Body of pancreas (tissue), 4 donors: Measurements from ENCODE around the gene DLG1. TPM values are rescaled to one million over a fixed set of nuclear protein-coding genes. Genes with fewer than 3 reads are reported as not detected.

Source experiments
- ATAC-seq: fragments of 150-250 bp; one replicate; pipeline ENCODE4 v1.9.1; 2016
- DNase-seq, 4 donors: peaks; one replicate each; pipeline ENCODE4 v3.0.0-alpha.2; 2019
- H3K27ac ChIP-seq, 4 donors: fragments of 200-600 bp; sonication (generic); 1 replicate in 3 of 4; 2 replicates in 1 of 4; pipeline versions ENCODE4 v1.5.1 to v1.6.1; 2016 to 2019; ENCODE audit warnings: mild to moderate bottlenecking in 1 of 4, mixed read lengths in 1 of 4, moderate library complexity in 1 of 4
- H3K27me3 ChIP-seq, 2 donors: fragments of 200-600 bp; sonication (generic); one replicate each; pipeline ENCODE4 v1.6.0; 2016; ENCODE audit warnings: mild to moderate bottlenecking in 1 of 2
- H3K36me3 ChIP-seq, 2 donors: fragments of 200-600 bp; sonication (generic); replicated peaks in 1 of 2; 2 replicates each; pipeline ENCODE4 v1.5.1; 2016; ENCODE audit warnings: low read depth in 2 of 2; ENCODE audit not compliant: insufficient read depth in 1 of 2
- H3K4me1 ChIP-seq: fragments of 200-600 bp; sonication (generic); one replicate; pipeline ENCODE4 v1.6.0; 2016
- H3K4me3 ChIP-seq, 2 donors: fragments of 200-600 bp; sonication (generic); 1 replicate in 1 of 2; 2 replicates in 1 of 2; pipeline ENCODE4 v1.5.1; 2016 to 2019
- H3K9me3 ChIP-seq, 3 donors: fragments of 200-600 bp; sonication (generic); 1 replicate in 2 of 3; 2 replicates in 1 of 3; pipeline ENCODE4 v1.5.1; 2016
- CTCF ChIP-seq, 7 experiments: fragments of 450-650 bp in 4 of 7; fragments of 200-600 bp in 3 of 7; sonication (generic) in 3 of 7; IDR thresholded peaks; one replicate each; pipeline ENCODE4 v1.5.1; 2016 to 2019; ENCODE audit warnings: antibody characterized with exemption in 7 of 7
- POLR2A ChIP-seq, 3 donors: fragments of 450-650 bp; IDR thresholded peaks; one replicate each; pipeline ENCODE4 v1.6.1; 2016; ENCODE audit warnings: antibody characterized with exemption in 3 of 3, mild to moderate bottlenecking in 2 of 3
- WGBS, 2 donors: methylation state at CpG; one replicate each; pipeline ENCODE4 v1.1.5; 2017; 5-methylcytosine and 5-hydroxymethylcytosine counted together
- intact Hi-C: fragments of 100-400 bp; cut with DNase I; formaldehyde crosslinking; loops from one replicate; pipeline ENCODE4 v1.15.1; 2023
- total RNA-seq, 2 donors: library from RNA; depleted of rRNA; stranded (reverse); fragments of >200 nt; gene quantifications; one replicate each; pipeline ENCODE4 v1.1.0, GENCODE V29; 2016

DLG1 gene
- total RNA-seq, 2 donors from 2014 or later = 45.8 to 48.8 TPM

GRCh38 chr3:197169028-197169427 is 129.4 kb downstream of the DLG1 start:
- 94 to 97% methylated on average over 1 of the region's 1 CpG for WGBS, 2 donors
- Histone ChIP-seq H3K27me3 (no peaks in the 10 kb centered on the region), H3K9me3 (no peaks in the 10 kb centered on the region), H3K27ac (no peak overlapping the region), H3K4me1 (no peaks in the 10 kb centered on the region), H3K4me3 (no peak overlapping the region), H3K36me3 (no peaks in the 10 kb centered on the region)
- TF ChIP-seq POLR2A (IDR thresholded peaks at IDR 0.05) (no peak), CTCF (IDR thresholded peaks at IDR 0.05) (no peak)
- intact Hi-C loops = no loop called here
- ATAC-seq (no peak), DNase-seq (no peak)

GRCh38 chr3:197168606-197169005 is 129.8 kb downstream of the DLG1 start:
- intact Hi-C loops = no loop called here
- Histone ChIP-seq H3K36me3 (no peaks in the 10 kb centered on the region), H3K4me1 (no peaks in the 10 kb centered on the region), H3K9me3 (no peaks in the 10 kb centered on the region), H3K27me3 (no peaks in the 10 kb centered on the region), H3K27ac (no peak overlapping the region), H3K4me3 (no peak overlapping the region)
- 76 to 83% methylated on average over 2 of the region's 2 CpGs for WGBS, 2 donors
- no peak for TF ChIP-seq CTCF (IDR thresholded peaks at IDR 0.05)
- TF ChIP-seq POLR2A (IDR thresholded peaks at IDR 0.05) = no peak
- ATAC-seq (no peak), DNase-seq (no peak)

- no peaks in the 10 kb centered on the region for H3K36me3 ChIP-seq
- TF ChIP-seq CTCF (IDR thresholded peaks at IDR 0.05) (no peak), POLR2A (IDR thresholded peaks at IDR 0.05) (no peak)
- intact Hi-C loops = no loop called here
- no peak overlapping the region for H3K4me3 ChIP-seq
- no peak overlapping the region for H3K27ac ChIP-seq
- no peaks in the 10 kb centered on the region for H3K27me3 ChIP-seq
- no peaks in the 10 kb centered on the region for H3K9me3 ChIP-seq
- ATAC-seq = no peak
- no peaks in the 10 kb centered on the region for H3K4me1 ChIP-seq
- 84 to 89% methylated on average over 4 of the region's 4 CpGs for WGBS, 2 donors
- DNase-seq = no peak
These were observed 130.3 kb downstream of the DLG1 start for GRCh38 chr3:197168063-197168462.

GRCh38 chr3:197167549-197167948 is 130.9 kb downstream of the DLG1 start:
- TF ChIP-seq CTCF (IDR thresholded peaks at IDR 0.05) (no peak), POLR2A (IDR thresholded peaks at IDR 0.05) (no peak)
- Histone ChIP-seq H3K27ac (no peak overlapping the region), H3K9me3 (no peaks in the 10 kb centered on the region), H3K27me3 (no peaks in the 10 kb centered on the region), H3K4me1 (no peaks in the 10 kb centered on the region), H3K36me3 (no peaks in the 10 kb centered on the region), H3K4me3 (no peak overlapping the region)
- WGBS, 2 donors = 86 to 89% methylated on average over 2 of the region's 2 CpGs
- ATAC-seq = no peak
- intact Hi-C loops = no loop called here
- no peak for DNase-seq

- ATAC-seq (no peak), DNase-seq (no peak)
- Histone ChIP-seq H3K4me3 (no peak overlapping the region), H3K9me3 (no peaks in the 10 kb centered on the region), H3K36me3 (no peaks in the 10 kb centered on the region), H3K4me1 (peaks cover 4% of the 10 kb centered on the region), H3K27ac (no peak overlapping the region), H3K27me3 (no peaks in the 10 kb centered on the region)
- 95 to 96% methylated on average over 6 of the region's 6 CpGs for WGBS, 2 donors
- TF ChIP-seq CTCF (IDR thresholded peaks at IDR 0.05) (no peak), POLR2A (IDR thresholded peaks at IDR 0.05) (no peak)
- intact Hi-C loops = no loop called here
These were observed 132.5 kb downstream of the DLG1 start for GRCh38 chr3:197165890-197166289.
